ENCODE measurements around the gene ACER1.
A peak's percentile ranks its signal among the peaks of the same experiment; 100 is the strongest.
"Not testable (repeated sequence)": the region's sequence is repeated elsewhere in the genome, so short reads cannot be mapped to it uniquely, and the experiment has no call there.

ACER1 gene

DNA sequence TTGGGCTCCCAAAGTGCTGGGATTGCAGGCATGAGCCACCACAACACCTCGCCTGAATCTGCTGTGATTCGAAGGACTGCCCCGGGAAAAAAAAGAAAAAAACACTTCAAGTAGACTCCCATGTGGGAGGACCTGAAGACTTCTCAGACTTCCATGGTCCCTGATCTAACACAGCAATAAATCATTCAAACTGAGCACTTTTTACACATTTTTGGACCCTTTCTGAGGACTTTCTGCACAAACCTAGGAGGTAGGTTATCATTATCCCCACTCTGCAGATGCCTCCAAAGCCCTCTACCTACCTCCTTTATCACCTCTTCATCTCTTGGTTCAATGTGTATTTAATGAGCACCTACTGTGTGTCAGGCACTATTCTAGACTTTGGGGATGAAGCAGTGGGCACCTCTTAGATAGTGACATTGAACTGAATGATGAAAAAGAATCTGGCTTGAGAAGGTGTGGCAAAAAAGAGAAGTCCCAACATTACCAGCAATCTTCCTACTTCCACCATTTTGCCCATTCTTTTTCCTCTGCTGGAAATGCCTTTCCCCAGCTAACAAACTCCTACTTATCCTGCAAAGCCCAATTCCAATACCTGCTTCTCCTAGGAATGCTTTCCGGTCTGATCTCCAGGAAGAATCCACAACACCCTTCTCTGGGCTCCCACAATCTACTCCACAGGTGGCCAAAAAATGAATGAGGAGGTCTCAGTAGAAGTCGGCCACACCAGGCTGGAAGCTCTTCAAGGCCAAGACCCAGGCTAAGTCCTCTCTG is 26.3 kb upstream of the ACER1 start:
- Histone ChIP-seq H3K27ac (no peak overlapping the region), H3K4me3 (no peak overlapping the region)

DNA sequence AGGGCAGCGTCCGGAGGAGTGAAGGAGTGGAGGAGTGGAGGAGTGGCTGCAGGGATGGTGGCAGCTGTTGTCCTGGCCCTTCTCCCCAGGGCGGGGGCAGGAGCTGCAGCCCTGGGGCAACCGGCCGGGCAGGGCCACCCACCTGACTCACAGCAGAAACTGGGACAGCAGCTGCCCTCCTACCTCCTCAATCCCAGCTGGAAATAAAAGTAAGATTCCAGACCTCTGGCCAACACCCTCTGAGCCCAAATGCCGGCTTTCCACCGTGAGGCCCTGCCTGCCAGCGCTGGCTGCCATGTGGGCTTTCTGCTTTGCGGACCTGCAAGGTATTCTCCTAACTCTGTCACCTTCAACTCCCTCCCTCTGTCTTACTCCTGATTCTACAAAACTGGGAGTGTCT is 24.6 kb upstream of the ACER1 start:
- no peak overlapping the region for H3K4me3 ChIP-seq
- H3K27ac ChIP-seq: peak overlapping the region in 9 of 21 experiments; percentile 20 to 65 (median 46)

DNA sequence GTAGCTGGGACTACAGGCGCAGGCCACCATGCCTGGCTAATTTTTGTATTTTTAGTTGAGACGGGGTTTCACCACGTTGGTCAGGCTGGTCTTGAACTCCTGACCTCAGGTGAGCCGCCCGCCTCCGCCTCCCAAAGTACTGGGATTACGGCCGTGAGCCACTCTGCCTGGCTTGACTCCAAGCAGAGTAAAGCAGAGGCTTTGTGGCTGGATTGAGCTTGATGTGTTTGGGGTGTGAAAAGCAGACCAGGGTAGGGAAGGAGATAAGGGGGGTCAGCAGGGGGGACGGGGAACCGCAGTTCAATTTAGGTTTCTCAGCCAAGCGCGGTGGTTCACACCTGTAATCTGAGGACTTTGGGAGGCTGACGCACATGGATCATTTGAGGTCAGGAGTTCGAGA is 23.8 kb upstream of the ACER1 start:
- Histone ChIP-seq H3K27ac (no peak overlapping the region), H3K4me3 (no peak overlapping the region)

GRCh38 chr19:6355321-6356040 is 22.1 kb upstream of the ACER1 start:
- H3K4me3 ChIP-seq: not testable (repeated sequence)

GRCh38 chr19:6354098-6354674 is 20.8 kb upstream of the ACER1 start:
- Histone ChIP-seq H3K4me3 (no peak overlapping the region), H3K27ac (no peak overlapping the region)

More at GRCh38 chr19:6355321-6356040, 22.1 kb upstream of the ACER1 start:
- not testable (repeated sequence) for H3K27ac ChIP-seq

GRCh38 chr19:6352381-6353165 is 19.2 kb upstream of the ACER1 start:
- no peak overlapping the region for H3K4me3 ChIP-seq
- H3K27ac ChIP-seq: no peak overlapping the region

DNA sequence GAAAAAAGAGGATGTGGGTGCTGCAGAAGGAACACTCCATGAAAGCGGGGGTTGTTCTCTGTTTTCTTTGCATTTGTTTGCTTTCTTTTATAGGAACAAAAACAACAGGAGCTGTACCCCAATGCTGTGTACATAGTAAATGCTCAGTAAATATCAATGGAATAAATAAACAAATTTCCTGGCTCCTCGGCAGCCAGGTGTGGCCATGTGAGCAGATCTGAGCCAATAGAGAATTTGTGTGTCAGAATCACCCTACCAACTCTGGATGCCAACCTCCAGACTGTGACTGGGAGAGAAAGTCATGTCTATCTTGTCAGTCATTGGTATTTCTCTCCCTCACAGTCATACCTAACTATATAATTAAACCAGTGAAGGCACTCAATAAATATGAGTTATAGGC is 17.3 kb upstream of the ACER1 start:
- H3K27ac ChIP-seq: no peak overlapping the region
- H3K4me3 ChIP-seq: no peak overlapping the region

- not testable (repeated sequence) for H3K27ac ChIP-seq, H3K4me3 ChIP-seq
These were observed 15.9 kb upstream of the ACER1 start for GRCh38 chr19:6349271-6349670.

DNA sequence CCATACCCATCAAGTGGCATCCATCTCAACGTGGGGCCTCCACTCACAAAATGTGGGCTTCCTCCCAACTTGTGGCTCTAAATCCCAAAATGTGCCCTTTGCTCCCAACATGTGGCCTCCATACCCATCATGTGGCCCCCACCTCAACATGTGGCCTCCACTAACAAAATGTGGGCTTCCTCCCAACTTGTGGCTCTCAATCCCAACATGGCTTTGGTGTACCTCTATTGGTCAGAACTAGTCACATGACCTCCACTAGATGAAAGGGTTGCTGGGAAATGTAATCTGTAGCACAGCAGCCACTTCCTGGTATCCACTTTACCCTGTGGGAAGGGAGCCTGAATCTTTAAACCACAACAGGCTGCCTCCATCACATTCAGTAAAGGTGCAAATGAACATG is 10.1 kb upstream of the ACER1 start:
- H3K27ac ChIP-seq: no peak overlapping the region
- H3K4me3 ChIP-seq: no peak overlapping the region

DNA sequence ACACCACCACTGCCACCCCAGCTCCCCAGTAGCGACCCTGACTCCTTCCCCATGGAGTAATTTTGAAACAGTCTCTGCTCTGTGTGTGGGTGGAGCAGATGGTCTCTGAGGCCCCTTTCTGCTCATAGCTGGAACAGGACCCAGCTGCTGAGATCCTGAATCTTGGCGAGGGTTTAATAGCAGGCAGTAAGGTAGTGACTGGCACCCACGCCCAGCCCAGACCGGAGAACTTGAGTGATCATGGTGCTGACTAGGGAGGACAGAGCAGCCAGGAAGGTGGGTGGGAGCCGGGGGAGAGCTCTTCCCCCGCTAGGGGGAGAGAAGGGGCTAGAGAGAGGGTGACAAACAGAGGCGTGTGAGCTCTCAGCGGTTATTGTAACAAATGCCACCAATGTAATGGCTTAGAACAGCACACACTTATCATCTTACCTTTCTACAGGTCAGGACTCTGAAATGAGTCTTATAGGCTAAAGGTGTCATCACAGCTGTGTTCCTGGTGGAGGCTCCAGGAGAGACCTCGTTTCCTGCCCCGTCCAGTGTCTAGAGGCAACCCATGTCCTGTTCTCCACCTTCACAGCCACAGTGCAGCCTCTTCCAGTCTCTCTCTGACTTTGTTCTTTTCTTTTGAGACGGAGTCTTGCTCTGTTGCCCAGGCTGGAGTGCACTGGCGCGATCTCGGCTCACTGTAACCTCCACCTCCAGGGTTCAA is 7.2 kb upstream of the ACER1 start:
- Histone ChIP-seq H3K4me3 (no peak overlapping the region), H3K27ac (no peak overlapping the region)

GRCh38 chr19:6334490-6335285 is 1.3 kb upstream of the ACER1 start:
- no peak overlapping the region for H3K4me3 ChIP-seq
- no peak overlapping the region for H3K27ac ChIP-seq

DNA sequence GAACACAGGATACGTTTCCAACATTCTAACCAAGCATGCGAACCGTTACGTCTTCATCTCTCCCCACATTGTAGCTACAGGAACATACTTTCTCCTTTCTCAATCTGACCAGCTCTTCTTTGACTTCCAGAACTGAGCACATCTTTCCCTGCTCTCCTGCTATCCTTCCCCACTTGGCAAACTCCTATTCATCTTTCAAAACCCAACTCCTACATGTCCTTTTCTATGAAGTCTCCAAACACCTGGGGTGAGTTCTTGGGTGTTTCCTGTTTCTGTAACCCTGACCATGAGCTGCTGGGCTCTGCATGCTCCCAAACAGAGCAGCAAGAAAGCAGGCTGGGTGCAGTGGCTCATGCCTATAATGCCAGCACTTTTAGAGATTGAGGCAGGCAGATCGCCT is 6.6 kb downstream of the ACER1 start:
- H3K27ac ChIP-seq: no peak overlapping the region
- no peak overlapping the region for H3K4me3 ChIP-seq

GRCh38 chr19:6325614-6326013 is 7.8 kb downstream of the ACER1 start:
- Histone ChIP-seq H3K27ac (no peak overlapping the region), H3K4me3 (no peak overlapping the region)

DNA sequence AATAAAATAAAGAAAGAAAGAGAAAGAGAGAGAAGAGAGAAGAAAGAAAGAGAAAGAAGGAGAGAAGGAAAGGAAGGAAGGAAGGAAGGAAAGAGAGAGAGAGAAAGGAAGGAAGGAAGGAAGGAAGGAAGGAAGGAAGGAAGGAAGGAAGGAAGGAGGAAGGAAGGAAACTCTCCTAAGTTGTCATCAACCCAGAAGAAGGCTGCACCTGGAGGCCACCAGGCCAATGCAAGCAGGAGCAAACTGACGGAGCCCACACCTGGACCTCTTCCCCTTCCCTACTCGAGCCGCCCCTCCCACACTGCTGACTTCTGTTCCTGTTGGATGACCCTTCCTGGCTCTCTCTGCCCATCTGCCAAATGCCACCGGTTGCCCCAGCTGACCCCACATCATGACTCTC is 8.7 kb downstream of the ACER1 start:
- H3K4me3 ChIP-seq: no peak overlapping the region
- H3K27ac ChIP-seq: no peak overlapping the region

GRCh38 chr19:6322284-6322683 is 11.1 kb downstream of the ACER1 start:
- Histone ChIP-seq H3K4me3 (no peak overlapping the region), H3K27ac (no peak overlapping the region)

GRCh38 chr19:6319376-6319775 is 14.0 kb downstream of the ACER1 start:
- Histone ChIP-seq H3K27ac (no peak overlapping the region), H3K4me3 (no peak overlapping the region)

- no peak overlapping the region for H3K27ac ChIP-seq
- no peak overlapping the region for H3K4me3 ChIP-seq
These were observed 14.6 kb downstream of the ACER1 start for GRCh38 chr19:6318772-6319171.

- not testable (repeated sequence) for H3K27ac ChIP-seq, H3K4me3 ChIP-seq
These were observed 17.8 kb downstream of the ACER1 start for GRCh38 chr19:6315646-6316045.

DNA sequence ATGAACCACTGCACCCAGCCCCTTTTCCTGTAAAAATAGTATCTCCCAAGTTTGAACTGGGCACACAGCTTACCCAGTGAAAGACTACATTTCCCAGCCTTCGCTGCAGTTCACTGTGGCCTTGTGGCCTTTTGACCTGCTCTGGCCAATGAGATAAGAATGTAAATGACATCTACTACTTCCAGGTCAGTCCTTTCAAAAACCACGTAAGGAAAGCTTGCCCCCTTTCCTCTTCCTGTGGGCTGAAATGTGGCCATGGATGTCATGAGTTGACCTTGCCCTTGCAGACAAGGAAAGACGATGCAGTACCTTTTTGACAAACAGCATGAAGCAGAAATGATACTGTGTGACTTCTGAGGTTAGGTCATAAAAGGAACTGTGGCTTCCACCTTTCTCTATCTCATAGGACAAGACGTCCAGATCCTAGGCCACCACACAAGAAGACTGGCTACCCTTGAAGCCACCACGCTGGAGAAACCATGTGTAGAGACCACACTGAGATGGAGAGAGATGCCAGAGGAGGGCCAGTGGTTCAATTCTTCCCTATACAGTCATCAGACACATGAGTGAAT is 19.9 kb downstream of the ACER1 start:
- Histone ChIP-seq H3K4me3 (no peak overlapping the region), H3K27ac (no peak overlapping the region)

Measured in skin epidermis (tissue), 12 donors.